Measurements from ENCODE around the gene ADGRB2.

The ADGRB2 gene

DNA sequence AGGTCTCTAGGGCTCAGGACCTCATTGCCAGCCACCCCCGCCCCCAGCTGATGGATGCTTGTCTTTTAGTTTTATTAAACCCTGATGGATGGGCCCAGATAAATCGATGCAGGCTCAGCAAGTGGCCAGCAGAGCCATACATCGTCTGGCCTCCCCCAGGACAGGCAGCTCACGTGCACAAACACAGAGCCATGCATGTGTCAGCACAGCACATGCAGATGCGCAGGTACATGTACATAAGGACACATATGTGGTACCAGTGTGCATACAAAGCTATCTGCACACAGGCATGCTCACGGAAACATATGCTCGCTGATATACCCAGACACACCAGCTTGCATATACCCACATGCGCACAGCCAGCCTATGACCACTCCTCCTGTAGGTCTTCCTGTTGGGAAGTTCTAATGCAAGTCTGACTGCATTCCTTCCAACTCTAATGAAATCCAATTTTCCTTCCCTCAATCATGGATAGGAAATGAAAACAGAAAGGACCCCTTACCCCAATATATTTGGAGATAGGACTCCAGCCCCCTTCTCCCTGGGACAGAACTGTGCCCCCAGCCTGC, 61.2 kb downstream of the ADGRB2 start:
- DNase-seq (ENCODE audit: low read depth): no peak

DNA sequence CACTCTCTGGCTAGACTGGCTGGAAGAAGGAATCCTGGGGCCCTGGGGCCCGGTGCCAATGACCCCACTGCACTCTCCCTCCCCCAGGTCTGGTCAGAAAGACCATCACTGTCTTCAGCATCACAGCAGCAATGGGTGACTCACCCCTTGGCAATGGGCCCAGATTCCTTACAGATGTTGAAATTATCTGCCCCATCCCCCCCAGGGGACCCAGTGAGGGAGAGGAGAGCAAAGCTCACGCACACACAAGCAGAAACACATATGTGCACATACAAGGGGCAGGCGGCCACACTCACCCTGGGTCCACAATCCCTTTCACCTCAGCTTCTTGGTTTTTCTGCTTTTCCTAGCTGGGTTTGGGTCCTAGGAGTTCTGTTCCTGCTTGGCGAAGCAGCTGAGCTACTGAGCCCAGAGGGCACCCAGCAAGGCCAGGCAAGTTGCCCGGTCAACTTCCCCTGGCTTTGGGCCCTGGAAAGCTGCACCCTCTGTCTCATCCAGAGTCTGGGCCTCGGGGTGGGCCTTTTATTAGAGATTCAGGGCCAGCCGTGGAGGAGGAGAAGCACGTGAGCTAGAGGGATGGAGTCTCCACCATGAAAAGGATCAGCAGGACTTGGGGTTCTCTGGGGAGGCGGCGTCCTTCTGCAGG, 62.9 kb downstream of the ADGRB2 start:
- DNase-seq (ENCODE audit: low read depth): peak; percentile 91

DNA sequence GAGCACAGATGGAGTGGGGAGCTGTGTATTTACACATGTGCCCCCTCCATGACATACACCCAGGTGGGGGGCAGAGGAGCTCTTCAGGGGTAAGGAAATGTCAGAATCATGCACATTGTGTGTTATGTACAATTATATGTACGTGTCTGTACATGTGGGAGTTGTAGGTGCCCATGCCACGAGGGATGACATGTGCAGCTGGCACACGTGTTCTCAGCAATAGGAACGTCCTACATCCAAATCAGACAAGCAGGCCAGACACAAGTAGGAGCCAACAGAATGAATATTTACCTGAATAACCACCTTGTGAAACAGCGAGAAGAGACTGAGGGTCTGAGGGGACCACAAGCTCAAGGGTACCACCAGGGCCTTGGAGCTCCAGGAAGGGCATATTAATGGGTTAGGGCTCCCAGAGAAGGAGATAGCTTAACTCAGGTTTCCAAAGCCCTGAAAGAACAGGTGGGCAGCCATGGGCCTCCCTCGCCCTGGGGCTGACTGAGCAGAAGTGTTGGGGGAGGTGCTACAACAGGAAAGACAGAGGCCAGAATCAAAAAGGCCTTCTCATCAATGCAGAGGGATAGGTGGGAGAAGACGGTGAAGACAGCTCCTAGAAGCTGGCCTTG, 63.6 kb downstream of the ADGRB2 start:
- no peak for DNase-seq (ENCODE audit: low read depth)

DNA sequence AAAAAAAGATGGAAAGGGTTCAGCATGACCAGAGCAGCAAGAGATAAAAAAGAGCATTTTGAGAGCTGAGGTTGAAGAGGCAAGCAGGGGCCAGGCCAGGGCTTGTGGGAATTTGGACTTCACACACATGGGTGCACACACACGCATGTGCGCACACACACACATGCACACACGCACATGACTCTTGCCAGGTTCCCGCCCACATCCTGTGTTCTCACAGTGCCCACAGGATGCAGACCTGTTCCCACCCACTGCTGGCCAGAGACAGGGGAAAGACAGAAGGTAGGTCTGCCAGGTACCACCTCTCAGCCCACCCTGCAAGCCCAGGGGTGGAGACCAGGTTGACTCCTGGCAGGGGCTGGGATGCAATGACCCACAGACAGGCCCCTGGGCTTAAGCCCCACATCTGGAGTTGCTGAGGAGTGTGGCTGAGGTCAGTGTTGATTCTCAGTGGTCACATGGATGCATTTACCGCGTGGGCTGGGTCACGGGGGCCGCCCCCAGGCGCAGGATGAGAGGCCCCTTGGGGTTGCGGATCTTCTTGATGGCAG, 64.7 kb downstream of the ADGRB2 start:
- DNase-seq (ENCODE audit: low read depth): no peak

DNA sequence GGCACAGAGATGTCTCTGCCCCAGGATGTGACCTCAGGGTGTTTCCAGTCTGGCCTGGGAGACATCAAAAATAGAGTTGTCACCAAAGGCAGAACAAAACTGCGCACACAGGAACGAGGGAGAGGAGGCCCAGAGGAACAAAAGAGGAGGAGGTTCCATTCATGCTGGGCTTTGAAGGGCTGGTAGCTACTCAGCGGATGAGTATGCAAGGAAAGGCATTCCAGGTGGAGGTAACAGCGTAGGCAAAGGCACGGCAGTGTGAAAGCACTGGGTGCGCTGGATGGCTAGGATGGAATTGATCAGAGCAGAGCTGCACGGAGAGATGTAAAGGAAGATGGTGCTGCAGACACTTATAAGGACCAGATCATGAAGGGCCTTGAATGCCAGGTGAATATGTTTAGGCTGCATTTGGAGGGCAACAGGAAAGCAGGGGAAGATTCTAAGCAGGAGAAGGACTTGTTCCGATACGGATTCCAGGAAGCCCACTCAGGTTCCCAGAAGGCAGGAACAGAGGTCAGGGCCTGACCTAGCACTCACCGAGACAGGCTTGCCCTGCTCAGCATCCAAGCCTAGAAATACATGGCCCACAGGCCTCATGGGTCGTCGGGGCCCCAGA, 66.7 kb downstream of the ADGRB2 start:
- no peak for DNase-seq (ENCODE audit: low read depth)

DNA sequence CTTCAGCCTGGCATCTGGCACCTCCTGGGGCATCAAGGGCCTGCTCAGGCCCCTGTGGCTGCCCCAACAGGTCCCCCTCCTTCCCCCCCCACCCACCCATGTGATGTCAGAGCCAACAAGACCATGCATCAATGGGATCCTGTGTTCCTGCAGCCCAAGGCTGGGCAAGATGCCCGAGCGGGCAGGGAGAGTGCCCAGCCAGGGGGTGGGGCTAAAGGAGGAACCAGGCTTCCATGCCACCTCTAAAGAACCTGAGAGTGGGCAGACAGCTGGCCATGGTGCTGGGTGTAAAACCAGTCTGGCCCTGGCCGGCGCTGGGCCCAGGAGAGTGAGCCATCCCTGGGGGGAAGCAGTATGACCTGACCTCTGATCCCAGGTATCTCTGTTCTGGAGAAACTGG, 67.9 kb downstream of the ADGRB2 start:
- no peak for DNase-seq (ENCODE audit: low read depth)

DNA sequence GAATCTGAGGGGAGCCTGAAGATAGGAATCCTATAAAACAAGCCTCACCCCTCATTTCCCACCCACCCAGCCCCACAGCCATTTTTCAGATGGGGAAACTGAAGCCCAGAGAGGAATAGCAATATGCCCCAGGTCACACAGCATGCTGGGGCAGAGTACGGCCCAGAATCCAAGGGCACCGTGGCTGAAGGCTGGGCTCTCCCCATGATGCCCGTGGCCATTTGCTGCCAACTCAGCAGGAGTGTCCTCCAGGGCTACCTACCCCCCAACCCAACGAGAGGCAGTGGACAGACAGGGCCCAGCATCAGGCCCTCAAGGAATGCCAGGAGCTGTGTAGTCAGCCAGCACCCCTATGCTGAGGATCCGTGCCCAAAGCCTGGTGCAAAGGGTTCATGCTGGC, 68.8 kb downstream of the ADGRB2 start:
- DNase-seq (ENCODE audit: low read depth): no peak

DNA sequence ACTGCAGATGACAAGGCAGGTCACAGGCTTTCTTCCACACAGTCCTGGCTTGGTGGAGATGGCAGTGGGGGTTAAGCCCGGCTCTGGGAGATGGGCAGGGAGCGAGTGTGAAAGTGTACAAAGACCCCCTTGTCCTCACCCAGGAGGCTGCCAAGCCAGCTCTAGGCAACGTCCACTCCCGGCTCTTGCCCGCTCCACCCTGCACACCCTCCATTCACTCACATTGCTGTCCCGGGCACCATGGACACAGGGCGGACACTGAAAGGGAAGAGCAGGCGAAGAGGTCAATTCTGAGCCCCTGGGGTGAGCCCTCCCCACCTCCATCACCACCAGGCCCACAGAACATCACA, 69.2 kb downstream of the ADGRB2 start:
- no peak for DNase-seq (ENCODE audit: low read depth)

DNA sequence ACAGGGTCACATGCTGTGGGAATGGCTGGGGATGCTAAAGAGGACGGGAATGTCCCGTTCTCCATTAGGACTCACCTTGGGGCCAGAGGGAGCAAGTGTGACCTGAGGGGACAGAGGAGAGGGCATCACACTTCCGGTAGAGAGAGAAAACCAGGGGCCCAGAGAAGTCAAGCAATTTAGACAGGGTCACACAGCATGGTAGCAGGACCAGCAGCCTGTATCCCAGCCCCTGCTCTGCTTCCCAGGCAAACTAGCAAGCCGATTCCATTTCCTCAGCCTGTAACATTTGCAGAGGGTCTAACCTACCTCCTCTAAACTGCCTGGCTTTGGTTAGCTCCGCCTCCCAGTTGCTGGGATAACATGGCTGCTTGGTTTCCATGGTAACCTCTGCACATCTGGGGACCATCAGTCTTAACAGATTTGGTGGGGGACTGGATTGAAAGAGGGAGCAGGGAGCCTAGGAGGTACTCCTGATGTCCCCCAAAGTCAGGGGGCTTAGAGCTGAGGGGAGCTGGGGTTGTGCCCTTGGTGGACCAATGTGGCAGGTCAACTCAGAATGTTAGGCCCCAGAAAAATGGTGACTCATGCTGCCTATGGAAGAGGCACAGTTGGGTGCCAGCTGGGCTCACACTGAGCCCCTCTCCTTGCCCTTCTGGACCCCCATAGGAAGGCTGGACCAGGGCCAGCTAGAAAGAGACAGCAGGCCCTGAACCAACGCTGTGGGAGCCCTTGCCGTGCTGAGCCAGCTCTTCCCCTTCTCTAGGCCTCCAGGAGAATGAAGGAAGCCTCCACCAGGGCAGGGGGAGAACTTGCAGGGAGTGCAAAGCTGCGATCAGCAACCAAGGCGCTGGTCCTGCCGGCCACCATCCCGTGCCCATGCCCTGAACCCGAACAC, 69.8 kb downstream of the ADGRB2 start:
- no peak for DNase-seq (ENCODE audit: low read depth)

DNA sequence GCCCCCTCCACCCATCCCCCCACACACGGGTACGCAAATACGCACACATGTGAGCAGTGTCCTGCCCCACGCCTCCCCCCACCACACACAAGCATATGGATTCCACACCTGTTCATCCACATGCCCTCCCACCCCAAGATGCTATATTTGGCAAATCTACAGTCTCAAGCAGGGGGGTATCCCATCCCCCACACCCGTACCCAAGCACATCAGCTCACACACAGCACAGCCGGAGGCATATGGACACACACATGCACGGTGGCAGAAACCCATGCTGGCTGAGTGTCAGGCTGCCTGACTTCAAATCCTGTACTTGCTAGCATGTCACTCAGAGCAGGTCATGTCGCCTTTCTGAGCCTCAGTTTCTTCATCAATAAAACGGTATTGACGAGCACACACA, 70.9 kb downstream of the ADGRB2 start:
- no peak for DNase-seq (ENCODE audit: low read depth)

DNA sequence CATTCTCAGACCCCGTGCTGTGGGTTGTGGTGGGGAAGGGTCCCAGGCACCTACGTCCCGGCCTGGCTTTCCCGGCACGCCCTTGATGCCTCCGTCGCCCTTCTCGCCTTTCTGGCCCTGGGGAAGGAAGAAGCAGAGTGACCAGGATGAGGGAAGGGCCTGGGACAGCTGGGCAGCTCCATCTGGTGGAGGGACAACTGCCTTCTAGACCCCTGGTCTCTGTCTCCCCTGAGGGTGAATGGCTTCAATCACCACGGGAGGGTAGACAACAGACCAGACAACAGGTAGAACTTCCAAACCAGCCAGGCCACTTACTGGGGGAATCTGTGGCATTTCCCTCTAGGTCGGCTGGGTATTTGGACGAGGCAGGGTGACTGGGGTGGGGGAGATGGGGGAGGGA, 72.2 kb downstream of the ADGRB2 start:
- DNase-seq (ENCODE audit: low read depth): no peak

DNA sequence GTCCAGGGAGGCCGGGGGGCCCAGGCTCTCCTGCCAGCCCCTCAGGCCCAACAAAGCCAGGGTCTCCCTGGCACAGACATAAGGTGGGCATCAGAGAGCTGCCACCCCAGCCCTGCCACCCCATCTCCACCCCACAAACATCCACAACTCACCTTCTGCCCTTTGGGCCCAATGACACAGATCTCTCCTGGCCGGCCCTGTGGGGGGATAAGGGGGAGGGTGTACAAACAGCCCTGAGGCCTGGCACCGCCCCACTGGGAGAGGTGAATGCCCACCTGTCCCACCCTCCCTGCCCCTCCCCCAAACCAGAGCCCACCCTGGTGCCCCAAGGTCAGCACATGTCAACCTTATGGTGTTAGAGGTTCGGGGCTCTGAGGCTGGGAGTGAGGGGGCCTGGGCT, 72.7 kb downstream of the ADGRB2 start:
- no peak for DNase-seq (ENCODE audit: low read depth)

DNA sequence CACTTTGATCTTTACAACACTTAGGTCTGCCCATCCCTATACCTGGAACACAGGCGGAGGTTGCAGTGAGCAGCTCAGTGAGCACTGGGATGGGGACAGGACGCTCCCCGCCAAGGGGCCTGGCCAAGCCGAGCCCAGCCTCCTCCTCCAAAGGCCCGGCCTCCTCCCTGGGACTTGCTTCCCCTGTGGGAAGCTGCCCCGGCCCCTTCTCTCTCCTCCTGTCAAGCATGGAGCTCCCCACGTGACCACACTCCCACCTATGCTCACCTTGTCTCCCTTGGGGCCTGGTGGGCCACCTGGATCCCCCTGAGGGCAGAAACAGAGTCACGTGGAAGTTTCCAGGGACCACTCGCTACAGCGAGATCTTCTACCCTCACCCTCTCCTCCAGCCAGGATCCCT, 73.2 kb downstream of the ADGRB2 start:
- no peak for DNase-seq (ENCODE audit: low read depth)

DNA sequence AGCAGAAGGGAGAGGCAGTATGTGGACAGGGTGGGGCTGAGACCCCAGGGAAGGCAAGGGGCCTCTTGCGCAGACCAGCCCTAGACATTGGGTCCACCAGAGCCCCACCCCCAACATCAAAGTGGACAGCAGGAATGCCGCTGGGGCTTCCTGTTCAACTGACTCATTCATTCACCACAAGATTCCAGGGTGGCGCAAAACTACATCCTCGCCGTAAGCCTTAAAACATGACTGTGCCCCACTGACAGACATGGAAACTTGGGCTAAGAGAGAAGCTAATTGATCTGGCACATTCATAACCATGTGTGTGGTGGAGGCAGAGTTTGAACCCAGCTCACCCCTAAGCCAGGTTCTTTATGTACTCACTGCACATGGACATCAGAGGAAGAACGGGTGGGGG, 74.3 kb downstream of the ADGRB2 start:
- DNase-seq (ENCODE audit: low read depth): peak; percentile 89

DNA sequence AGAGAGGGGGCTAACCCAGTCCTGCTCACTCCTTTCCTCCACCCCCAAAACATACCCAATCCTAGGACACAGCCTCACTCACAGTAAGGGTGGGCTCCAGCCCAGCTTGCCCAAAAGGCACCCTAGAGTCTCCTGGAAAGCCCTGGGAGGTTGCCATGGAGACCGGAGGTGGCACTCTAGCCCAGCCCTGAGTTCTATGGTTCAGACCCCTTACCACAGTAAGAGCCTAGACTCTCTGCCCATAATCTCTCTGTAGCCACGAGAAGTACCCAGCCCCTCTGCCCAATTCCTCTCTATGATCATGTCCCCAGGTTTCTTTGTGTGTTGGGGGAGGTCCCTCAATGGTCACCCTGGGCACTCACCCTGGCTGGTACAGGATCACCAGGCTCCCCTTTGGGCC, 74.8 kb downstream of the ADGRB2 start:
- DNase-seq (ENCODE audit: low read depth): no peak

DNA sequence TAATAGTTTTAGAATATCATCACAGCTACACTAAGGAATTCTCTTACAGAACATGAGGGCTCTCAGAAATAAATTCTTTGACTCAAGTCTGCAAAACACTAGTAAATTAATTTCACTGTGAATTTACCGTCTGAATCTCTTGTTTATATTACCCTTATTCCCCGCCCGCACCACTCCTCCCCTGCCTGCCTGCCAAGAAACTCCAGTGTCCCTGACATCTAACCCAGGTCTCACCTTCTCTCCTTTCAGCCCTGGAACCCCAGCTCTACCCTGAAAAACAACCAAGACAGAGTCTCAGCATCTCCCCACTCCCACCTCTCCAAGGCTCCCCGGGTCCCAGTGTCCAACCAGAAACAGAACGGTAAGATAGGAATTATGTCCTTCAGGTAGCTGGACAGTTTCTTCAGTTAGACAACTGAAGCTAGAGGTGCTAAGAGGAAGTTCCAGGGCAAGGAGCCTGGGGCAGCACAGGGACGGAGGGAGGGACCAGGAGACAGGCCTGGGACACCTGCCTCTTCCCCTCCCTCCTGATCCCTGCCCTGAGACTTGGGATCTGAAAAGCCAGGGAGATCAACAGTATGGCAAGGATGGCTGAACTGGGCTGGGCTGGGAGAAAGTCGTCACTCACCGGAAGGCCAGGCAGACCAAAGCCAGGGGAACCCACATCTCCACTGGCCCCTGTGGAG, 75.8 kb downstream of the ADGRB2 start:
- no peak for DNase-seq (ENCODE audit: low read depth)

DNA sequence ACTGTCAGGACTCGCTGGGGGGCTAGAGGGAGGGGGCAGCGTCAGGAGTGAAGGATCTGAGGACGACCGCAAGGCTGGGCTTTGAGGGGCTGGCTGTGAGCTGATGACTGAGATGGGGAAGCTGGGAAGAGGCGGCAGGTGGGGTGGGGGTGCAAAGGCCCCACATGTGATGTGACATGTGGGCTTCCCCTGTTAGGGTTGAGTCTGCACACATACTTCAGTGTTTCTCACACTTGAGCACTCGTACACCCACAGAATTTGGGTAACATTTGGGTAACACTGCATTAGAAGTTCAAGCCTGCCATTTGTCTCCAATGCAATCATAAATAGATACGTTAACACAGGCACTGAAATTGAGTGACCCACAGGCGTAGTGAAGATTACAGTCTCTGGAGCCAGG, 76.5 kb downstream of the ADGRB2 start:
- no peak for DNase-seq (ENCODE audit: low read depth)

DNA sequence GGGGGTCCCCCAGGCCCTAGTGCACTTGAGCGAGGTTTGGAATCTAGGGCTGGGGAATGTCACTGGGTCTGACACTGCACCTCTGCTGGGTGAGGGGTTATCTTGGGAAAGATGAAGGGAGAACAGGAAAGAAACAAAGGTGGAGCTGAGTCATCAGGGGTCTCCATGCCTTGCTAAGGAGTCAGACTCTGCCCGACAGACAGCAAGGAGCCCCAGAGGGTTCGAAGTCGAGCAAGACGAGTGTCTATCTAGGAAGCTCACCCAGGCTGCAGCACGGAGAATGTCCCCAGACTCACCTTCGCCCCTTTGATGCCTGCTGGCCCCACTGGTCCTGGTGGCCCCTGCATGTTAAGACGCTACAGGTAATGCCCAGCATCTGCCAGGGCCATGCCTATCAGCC, 78.3 kb downstream of the ADGRB2 start:
- no peak for DNase-seq (ENCODE audit: low read depth)

DNA sequence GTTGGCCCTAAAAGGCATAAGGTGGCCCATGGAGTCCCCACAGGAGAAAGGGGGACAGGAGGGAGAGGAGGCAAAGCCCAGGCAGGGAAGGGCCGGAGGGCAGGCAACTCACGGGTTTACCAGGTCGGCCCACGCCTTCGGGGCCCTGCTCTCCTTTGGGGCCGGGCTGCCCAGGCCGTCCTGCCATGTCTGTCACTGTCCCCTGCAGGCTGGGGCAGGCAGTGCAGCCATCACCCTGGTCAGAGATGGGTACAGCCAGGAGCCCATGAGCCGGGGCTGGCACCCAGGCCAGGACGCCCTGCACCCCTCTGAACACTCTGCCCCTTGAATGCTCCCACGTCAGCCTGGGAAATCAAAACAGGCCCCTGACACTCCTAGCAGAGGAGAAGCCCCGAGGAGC, 80.1 kb downstream of the ADGRB2 start:
- DNase-seq (ENCODE audit: low read depth): no peak

DNA sequence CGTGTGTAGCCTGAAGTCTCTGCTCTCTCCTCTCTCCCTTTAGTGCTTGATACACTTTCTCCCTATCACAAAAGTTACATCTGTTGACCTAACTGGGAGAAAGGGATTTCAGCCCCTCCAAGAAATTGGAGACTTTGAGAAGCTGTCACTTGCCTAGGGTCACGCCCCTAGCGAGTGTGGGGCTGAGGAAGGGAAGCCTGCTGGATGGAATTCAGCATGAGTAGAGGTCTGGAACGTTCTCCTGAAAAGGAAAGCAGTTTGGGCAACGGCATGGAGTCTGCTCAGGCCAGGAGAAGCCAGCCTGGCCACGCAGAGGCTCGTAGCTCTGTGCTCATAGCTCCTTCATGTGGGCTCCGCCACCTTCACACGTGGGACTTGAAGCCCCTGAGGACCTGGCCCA, 82.7 kb downstream of the ADGRB2 start:
- DNase-seq (ENCODE audit: low read depth): no peak

DNA sequence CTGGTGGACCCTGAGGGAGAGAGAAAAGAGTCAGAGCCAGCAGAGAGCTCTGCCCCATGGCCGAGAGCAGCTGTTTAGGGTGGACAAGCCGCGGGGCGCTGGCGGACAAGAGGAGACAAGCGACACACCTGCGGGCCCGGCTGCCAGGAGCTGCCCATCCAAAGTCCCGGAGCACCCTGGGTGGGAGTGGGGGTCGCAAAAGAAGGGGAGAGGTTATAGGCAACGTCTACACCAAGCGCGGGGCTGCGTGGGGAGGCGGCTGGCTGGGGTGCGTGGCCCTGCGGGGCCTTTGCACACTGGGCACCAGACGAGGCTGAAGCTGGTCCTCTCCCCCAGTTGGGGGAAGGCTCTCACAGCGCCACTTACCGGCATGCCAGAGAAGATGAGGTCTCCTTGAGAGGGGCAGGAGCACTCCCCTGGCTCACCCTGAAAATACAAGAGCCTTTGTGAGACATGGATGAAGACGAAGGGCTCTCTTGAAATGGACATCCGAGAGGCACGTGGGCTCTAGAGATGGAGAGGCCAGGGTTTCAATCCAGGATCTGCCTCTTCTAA, 84.4 kb downstream of the ADGRB2 start:
- no peak for DNase-seq (ENCODE audit: low read depth)

All from GM04504 (cell line).